ENCODE results near the gene TRIP11. TPM values are rescaled to one million over a fixed set of nuclear protein-coding genes. Genes with fewer than 3 reads are reported as not detected.

Gene TRIP11
- total RNA-seq, 4 donors from 2014 or later, result 18.6 to 33.7 (median 26.9) TPM

DNA sequence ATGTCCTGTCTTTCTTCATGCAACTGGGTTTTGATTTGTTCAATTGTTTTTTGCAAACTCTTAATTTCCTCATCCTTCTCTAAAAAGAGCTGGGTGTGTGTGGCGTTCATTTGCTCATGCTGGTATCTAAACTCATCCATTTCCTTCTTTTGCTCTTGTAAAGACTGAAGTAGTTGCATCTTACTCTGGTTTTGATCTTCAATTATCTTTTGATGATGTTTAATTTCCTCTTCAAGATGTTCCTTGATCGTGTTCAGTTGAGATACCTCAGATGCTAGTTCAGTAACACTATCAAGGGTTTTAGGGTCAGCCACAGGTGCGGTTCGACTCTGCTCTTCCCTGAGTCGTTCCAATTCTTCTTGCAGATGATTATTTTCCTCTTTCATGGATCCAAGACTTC is 34.8 kb downstream of the TRIP11 start:
- Histone ChIP-seq H3K27ac (no peak overlapping the region), H3K9me3 (no peaks in the 10 kb centered on the region), H3K27me3 (no peaks in the 10 kb centered on the region), H3K4me1 (no peaks in the 10 kb centered on the region), H3K4me3 (no peak overlapping the region), H3K36me3 (peaks cover 0 to 89% (median 3%) of the 10 kb centered on the region in 3 donors)
- no peak for TF ChIP-seq POLR2A (IDR thresholded peaks at IDR 0.05)
- TF ChIP-seq, protein P1, sequence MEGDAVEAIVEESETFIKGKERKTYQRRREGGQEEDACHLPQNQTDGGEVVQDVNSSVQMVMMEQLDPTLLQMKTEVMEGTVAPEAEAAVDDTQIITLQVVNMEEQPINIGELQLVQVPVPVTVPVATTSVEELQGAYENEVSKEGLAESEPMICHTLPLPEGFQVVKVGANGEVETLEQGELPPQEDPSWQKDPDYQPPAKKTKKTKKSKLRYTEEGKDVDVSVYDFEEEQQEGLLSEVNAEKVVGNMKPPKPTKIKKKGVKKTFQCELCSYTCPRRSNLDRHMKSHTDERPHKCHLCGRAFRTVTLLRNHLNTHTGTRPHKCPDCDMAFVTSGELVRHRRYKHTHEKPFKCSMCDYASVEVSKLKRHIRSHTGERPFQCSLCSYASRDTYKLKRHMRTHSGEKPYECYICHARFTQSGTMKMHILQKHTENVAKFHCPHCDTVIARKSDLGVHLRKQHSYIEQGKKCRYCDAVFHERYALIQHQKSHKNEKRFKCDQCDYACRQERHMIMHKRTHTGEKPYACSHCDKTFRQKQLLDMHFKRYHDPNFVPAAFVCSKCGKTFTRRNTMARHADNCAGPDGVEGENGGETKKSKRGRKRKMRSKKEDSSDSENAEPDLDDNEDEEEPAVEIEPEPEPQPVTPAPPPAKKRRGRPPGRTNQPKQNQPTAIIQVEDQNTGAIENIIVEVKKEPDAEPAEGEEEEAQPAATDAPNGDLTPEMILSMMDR (IDR thresholded peaks at IDR 0.05), result no peak
- intact Hi-C loops (cut with DNase I), result no loop called here
- no peak for DNase-seq
- WGBS, 2 donors, result 90% methylated on average over 5 of the region's 5 CpGs

DNA sequence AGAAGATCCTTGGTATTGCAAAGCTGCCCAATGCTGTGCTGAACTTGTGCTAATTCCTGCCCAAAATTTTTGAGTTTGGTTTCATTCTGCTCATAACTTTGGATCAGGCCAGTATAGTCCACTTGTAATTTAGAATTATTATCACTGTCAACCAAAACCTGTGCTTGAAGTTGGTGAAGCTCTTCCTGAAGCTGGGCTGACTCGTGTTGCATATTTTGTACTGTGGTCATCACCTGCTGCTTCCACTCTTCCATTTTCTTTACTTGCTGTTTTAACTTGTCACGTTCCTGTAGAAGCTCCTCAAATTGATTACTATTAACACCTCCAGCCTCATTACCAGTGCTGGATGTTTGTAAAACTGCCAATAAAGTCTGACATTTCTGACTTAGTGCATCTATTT is 35.8 kb downstream of the TRIP11 start:
- WGBS, 2 donors, result 88 to 92% methylated on average over 2 of the region's 2 CpGs
- no peak overlapping the region for H3K4me3 ChIP-seq
- intact Hi-C loops (cut with DNase I), result no loop called here
- no peaks in the 10 kb centered on the region for H3K27me3 ChIP-seq
- H3K36me3 ChIP-seq, result peaks cover 0 to 89% (median 3%) of the 10 kb centered on the region in 3 donors
- no peak for DNase-seq
- H3K4me1 ChIP-seq, result no peaks in the 10 kb centered on the region
- TF ChIP-seq POLR2A (IDR thresholded peaks at IDR 0.05), result no peak
- TF ChIP-seq, protein P1 (IDR thresholded peaks at IDR 0.05), result no peak
- H3K9me3 ChIP-seq, result no peaks in the 10 kb centered on the region
- no peak overlapping the region for H3K27ac ChIP-seq

DNA sequence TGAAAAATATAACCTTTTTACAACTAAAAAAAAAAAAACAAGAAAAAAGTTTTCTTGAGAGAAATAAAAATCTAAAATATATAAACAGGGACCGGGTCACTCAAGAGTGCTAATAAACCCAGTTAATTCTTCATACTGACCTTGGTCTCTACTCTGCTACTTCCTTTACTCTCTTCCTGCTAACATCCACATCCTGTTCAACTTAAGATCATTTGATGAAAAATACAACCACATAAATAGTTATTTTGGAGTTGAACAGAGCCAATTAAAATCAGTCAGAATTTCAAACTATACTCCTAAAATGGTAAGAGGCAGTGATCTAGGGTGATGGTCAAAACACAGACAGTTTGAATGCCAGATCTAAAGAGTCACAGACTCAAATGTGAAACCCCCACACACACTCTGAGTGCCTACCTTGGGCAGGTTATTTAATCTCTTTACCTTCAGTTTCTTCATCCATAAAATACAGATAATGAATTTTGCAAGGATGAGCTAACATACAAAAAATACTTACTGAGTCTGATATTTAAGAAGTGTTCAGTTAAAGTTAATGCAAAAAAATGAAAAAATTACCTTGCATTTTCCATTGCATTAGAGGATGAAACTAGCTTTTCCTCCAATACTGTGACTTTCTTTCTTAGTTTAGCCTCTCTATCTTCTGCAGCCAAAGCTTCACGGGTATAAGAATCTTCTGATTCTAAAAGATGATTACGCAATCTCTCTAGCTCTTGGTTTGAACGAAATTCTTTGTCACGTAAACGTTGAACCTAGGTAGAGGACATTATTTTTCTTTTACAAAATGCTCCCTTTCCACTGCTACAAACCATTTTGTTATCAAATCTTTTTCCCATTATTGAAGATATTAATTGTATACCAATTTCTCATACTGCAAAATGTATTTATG is 40.9 kb downstream of the TRIP11 start:
- H3K27me3 ChIP-seq, result no peaks in the 10 kb centered on the region
- H3K36me3 ChIP-seq, result peaks cover 0 to 78% (median 3%) of the 10 kb centered on the region in 3 donors
- no peak for TF ChIP-seq POLR2A (IDR thresholded peaks at IDR 0.05)
- TF ChIP-seq, protein P1 (IDR thresholded peaks at IDR 0.05), result no peak
- no peaks in the 10 kb centered on the region for H3K9me3 ChIP-seq
- no peak for DNase-seq
- no peak overlapping the region for H3K4me3 ChIP-seq
- 64 to 69% methylated on average over 6 of the region's 6 CpGs for WGBS, 2 donors
- H3K27ac ChIP-seq, result no peak overlapping the region
- intact Hi-C loops (cut with DNase I), result no loop called here
- H3K4me1 ChIP-seq, result no peaks in the 10 kb centered on the region

DNA sequence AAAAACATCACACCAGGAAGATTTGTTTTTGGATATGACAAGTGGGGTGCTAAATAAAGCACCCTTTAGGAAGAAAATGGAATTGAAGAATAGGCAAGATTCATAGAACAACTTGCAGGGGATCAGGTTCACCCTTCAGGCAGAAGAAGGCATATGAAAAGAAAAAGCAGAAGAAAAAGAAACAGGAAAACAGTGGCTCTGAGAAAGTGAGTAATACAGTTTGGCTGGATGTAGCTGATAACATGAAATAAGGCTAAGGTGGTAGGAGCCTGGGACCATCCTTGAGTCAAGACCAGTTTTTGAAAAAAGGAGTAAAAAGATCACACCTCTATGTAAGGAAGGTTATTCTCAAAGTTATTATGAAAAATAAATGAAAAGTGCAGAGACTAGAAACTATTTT is 42.4 kb downstream of the TRIP11 start:
- H3K4me1 ChIP-seq, result no peaks in the 10 kb centered on the region
- no peak for DNase-seq
- H3K27ac ChIP-seq, result no peak overlapping the region
- no peaks in the 10 kb centered on the region for H3K9me3 ChIP-seq
- no peak overlapping the region for H3K4me3 ChIP-seq
- H3K27me3 ChIP-seq, result no peaks in the 10 kb centered on the region
- peaks cover under 1 to 82% (median 13%) of the 10 kb centered on the region in 3 donors for H3K36me3 ChIP-seq
- TF ChIP-seq POLR2A (IDR thresholded peaks at IDR 0.05), result no peak
- TF ChIP-seq, protein P1 (IDR thresholded peaks at IDR 0.05), result no peak
- intact Hi-C loops (cut with DNase I), result no loop called here

DNA sequence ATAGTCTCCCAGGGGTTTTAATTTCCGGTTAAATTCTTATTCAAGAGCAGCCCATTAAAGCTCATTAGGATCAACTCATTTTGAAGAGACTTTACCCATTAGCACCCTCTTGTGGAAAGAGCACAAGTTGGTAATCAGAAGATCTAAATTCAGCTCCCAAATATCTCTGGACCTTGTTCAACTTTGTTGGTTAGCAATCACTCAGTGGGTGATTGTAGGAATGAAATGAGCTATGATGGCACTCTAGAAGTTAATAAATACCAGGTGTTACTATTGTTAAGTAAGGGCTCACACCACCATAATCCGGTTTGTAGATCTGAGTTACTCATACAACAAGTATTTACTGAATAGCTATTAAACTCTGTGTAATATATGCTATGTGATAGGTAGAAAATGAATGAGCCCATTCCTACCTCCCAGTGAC is 42.9 kb downstream of the TRIP11 start:
- TF ChIP-seq, protein P1 (IDR thresholded peaks at IDR 0.05), result peak in 5 of 6 experiments; percentile 42 to 59 (median 50)
- no peak for TF ChIP-seq POLR2A (IDR thresholded peaks at IDR 0.05)
- Histone ChIP-seq H3K27me3 (no peaks in the 10 kb centered on the region), H3K27ac (no peak overlapping the region), H3K9me3 (no peaks in the 10 kb centered on the region), H3K4me3 (no peak overlapping the region), H3K4me1 (no peaks in the 10 kb centered on the region), H3K36me3 (peaks cover 3 to 82% (median 13%) of the 10 kb centered on the region in 3 donors)
- intact Hi-C loops (cut with DNase I), result no loop called here
- DNase-seq, result no peak
- WGBS, 2 donors, result 17 to 20% methylated on average over 2 of the region's 2 CpGs

All from esophagus squamous epithelium (tissue), 5 donors.